Glomerular endothelial cell (primary cell): ENCODE data around the gene EFCAB12. TPM values are rescaled to one million over a fixed set of nuclear protein-coding genes. Genes with fewer than 3 reads are reported as not detected.
"Not testable (repeated sequence)": the region's sequence is repeated elsewhere in the genome, so short reads cannot be mapped to it uniquely, and the experiment has no call there.

ENCODE experiments used
- DNase-seq: peaks from one replicate; pipeline ENCODE4 v3.0.0-alpha.2; 2011; ENCODE audit warnings: low read depth, low spot score; ENCODE audit errors: extremely low read depth
- total RNA-seq: library from RNA; depleted of rRNA; stranded (reverse); fragments of >200 nt; gene quantifications from 2 replicates; pipeline ENCODE4 v1.2.3, GENCODE V29; 2015

Gene EFCAB12
- total RNA-seq, 1 donor from 2014 or later, result 0.12 TPM

GRCh38 chr3:129371041-129371826 lies 57.2 kb downstream of the EFCAB12 start:
- DNase-seq, result no peak

- DNase-seq, result no peak
Observed at GRCh38 chr3:129370248-129370964, 58.0 kb downstream of the EFCAB12 start.

GRCh38 chr3:129369711-129370110 lies 58.7 kb downstream of the EFCAB12 start:
- DNase-seq, result no peak

GRCh38 chr3:129367821-129368220 lies 60.6 kb downstream of the EFCAB12 start:
- DNase-seq, result no peak

GRCh38 chr3:129366312-129366831 lies 62.1 kb downstream of the EFCAB12 start:
- DNase-seq, result no peak

- no peak for DNase-seq
Observed at GRCh38 chr3:129365296-129366136, 62.9 kb downstream of the EFCAB12 start.

- not testable (repeated sequence) for DNase-seq
Observed at GRCh38 chr3:129364811-129365210, 63.6 kb downstream of the EFCAB12 start.

GRCh38 chr3:129363356-129363755 lies 65.1 kb downstream of the EFCAB12 start:
- not testable (repeated sequence) for DNase-seq

GRCh38 chr3:129360705-129361460 lies 67.6 kb downstream of the EFCAB12 start:
- DNase-seq, result no peak

- no peak for DNase-seq
Observed at GRCh38 chr3:129360171-129360611, 68.2 kb downstream of the EFCAB12 start.

GRCh38 chr3:129358772-129359371 lies 69.6 kb downstream of the EFCAB12 start:
- no peak for DNase-seq

GRCh38 chr3:129358177-129358771 lies 70.2 kb downstream of the EFCAB12 start:
- DNase-seq, result no peak

- DNase-seq, result no peak
Observed at GRCh38 chr3:129357616-129358015, 70.8 kb downstream of the EFCAB12 start.

- no peak for DNase-seq
Observed at GRCh38 chr3:129356756-129357425, 71.5 kb downstream of the EFCAB12 start.

GRCh38 chr3:129353589-129353941 lies 74.9 kb downstream of the EFCAB12 start:
- no peak for DNase-seq

- DNase-seq, result peak; percentile 10
Observed at GRCh38 chr3:129352650-129353588, 75.5 kb downstream of the EFCAB12 start.

- no peak for DNase-seq
Observed at GRCh38 chr3:129352045-129352444, 76.4 kb downstream of the EFCAB12 start.
